Fibroblast of skin of left quadriceps (primary cell): Measurements from ENCODE around the gene SPPL3.
"Not testable (repeated sequence)": the region's sequence is repeated elsewhere in the genome, so short reads cannot be mapped to it uniquely, and the experiment has no call there.

Experiments
- DNase-seq, 2 experiments: peaks; one replicate each; pipeline ENCODE4 v3.0.0-alpha.2; 2013; ENCODE audit warnings: low read depth in 2 of 2

SPPL3 gene

DNA sequence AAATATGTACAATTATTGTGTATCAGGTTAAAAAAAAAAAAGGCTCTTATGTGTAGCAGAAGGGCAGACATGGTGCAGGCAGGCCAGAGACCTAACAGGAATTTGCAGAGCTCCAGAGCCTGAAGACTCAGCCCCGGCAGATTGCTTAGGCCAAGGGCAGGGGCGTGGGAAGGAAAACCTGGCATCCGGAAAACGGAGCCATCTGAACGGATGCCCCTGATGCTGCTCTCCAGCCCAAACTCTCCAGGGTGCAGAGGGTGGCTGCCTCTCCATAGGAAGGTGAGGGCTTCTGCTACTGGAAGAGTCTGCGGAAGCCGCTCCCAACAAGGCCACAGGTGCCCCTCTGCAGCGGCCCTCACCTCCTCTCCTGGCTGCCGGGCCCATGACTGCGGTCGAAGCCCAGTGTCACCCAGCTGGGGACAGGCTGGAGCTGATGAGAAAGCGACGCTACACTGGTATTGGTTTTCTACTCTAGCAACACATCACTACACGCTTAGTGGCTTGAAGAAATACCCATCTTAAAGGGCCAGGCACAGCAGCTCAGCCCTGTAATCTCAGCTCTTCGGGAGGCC lies 159.2 kb downstream of the SPPL3 start:
- no peak for DNase-seq

- DNase-seq, result no peak
Measured at GRCh38 chr12:120741476-120742421, 162.4 kb downstream of the SPPL3 start.

DNA sequence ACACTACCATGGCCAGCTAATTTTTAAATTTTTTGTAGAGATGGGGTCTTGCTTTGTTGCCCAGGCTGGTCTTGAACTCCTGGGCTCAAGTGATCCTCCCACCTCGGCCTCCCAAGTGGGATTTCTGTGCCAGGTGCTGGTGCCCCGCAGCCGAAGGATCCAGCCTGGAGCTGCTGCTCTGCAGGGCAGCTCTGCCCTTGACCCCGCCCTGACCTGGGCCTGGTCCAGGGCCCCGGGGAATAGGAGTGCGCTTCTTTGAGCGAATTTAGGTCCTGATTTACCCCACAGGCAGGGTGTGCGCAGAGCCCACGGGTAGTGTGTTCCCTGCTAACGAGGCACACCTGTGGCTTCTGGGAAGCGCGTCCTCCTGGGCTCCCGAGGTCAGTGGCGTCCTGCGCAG lies 163.3 kb downstream of the SPPL3 start:
- DNase-seq, result no peak

- DNase-seq, result no peak
Measured at GRCh38 chr12:120739821-120740613, 164.1 kb downstream of the SPPL3 start.

DNA sequence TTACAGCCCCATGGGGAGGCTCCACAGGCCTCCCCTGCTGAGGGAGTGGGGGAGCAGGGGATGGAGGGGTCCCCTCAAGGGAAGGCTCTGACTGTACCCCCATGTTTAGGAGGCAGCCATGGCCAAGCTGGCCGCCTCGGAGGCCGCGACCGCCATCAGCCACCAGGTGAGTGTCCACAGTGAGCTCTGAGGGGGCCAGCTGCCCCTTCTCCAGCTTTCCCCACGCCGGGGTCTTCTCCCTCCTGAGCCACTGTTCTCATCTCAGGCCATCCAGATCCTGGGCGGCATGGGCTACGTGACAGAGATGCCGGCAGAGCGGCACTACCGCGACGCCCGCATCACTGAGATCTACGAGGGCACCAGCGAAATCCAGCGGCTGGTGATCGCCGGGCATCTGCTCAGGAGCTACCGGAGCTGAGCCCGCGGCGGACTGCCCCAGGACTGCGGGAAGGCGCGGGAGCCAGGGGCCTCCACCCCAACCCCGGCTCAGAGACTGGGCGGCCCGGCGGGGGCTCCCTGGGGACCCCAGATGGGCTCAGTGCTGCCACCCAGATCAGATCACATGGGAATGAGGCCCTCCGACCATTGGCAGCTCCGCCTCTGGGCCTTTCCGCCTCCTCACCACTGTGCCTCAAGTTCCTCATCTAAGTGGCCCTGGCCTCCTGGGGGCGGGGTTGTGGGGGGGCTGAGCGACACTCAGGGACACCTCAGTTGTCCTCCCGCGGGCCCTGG lies 165.0 kb downstream of the SPPL3 start:
- DNase-seq, result no peak

- no peak for DNase-seq
Measured at GRCh38 chr12:120738252-120739030, 165.7 kb downstream of the SPPL3 start.

DNA sequence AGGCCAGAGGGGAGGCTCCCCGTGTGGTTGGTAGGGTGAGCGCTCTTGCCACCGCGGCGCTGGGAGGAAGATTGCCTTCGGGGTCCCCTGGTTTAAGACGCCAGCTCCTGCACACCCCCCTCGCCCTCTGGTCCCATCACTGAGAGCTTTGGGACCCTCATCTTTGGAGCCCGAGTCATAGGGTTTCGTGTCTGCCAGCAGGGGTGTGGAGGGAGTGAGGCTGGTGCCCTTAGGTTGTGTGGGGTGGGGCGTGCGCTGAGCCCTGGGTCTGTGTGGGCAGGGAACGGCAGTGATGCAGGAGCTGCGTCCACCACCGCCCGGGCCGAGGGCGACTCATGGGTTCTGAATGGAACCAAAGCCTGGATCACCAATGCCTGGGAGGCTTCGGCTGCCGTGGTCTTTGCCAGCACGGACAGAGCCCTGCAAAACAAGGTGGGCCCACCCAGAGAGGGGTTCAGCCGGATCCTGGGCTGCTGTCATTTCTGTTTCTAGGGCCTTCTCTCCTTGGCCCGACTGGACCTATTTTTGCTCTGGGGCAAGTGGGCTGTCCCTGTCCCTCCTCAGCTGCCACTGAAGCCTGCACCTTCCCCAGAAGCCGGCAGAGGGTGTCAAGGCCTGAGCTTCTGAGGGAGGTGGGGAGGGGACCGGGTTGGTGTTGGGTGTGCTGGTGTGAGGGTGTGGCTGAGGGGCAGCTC lies 166.5 kb downstream of the SPPL3 start:
- no peak for DNase-seq

DNA sequence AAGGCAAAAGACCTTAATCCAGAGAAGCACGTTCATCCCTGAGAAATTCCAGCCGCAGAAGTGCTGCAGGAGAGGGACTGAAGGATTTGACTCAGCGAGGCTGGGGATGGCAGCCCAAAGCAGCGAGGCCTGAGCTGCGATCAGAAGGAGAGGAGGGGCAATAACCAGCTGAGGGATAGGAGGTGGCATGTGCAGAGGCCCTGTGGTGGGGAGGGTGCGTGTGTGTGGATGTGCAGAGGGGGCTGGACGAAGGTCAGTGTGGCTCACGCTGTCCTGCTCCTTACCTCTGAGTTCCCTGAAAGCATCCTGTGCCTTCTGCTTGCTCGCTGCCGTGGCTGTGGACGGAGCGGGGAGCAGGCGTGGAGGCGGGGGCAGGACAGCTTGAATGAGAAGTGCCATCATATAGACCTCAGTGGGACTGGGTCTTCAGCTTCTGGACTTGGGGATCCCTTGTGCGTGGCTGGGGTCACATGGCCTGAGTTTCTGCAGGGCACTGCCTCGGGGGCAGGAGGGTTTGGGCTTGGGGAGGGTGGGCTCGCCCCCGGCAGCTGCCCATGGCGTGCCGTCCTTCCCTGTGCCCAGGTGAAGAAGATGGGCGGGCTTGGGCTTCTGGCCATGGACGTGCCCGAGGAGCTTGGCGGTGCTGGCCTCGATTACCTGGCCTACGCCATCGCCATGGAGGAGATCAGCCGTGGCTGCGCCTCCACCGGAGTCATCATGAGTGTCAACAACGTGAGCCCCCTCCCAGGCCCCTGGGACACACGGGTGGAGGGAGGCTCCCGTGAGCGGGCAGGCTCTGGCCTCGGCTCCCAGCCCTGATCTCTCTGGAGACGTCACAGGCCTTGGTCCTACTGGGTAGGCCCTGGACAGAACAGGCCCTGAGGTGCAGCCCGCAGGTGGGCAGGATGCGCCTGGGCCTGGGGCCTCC lies 167.5 kb downstream of the SPPL3 start:
- DNase-seq, result no peak

GRCh38 chr12:120735181-120735580 lies 169.0 kb downstream of the SPPL3 start:
- DNase-seq, result no peak

DNA sequence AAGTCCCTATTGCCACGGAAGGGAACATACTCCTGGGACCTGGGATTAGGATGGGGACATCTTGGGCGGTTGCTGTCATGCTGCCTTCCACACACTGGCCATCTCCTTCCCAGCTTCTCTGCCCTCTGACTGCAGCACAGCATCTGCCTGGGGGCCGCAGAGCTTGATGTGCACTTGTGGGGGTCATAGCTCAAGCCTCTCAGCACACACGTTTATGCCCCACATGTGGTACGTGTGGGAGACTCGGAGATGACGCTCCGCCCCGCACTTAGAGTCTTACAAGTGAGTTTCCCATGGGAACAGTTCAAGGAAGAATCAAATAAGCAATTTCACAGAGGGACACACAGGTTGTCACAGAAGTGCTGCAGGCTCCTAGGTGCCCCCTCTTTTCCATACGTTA lies 169.9 kb downstream of the SPPL3 start:
- DNase-seq, result no peak

GRCh38 chr12:120733574-120733973 lies 170.6 kb downstream of the SPPL3 start:
- DNase-seq, result no peak

DNA sequence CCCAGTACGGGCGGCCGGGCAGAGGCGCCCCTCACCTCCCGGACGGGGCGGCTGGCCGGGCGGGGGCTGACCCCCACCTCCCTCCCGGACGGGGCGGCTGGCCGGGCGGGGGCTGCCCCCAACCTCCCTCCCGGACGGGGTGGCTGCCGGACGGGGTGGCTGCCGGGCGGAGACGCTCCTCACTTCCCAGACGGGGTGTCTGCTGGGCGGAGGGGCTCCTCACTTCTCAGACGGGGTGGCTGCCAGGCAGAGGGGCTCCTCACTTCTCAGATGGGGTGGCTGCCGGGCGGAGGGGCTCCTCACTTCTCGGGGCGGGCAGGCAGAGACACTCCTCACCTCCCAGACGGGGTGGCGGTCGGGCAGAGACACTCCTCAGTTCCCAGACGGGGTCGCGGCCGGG lies 172.0 kb downstream of the SPPL3 start:
- not testable (repeated sequence) for DNase-seq

DNA sequence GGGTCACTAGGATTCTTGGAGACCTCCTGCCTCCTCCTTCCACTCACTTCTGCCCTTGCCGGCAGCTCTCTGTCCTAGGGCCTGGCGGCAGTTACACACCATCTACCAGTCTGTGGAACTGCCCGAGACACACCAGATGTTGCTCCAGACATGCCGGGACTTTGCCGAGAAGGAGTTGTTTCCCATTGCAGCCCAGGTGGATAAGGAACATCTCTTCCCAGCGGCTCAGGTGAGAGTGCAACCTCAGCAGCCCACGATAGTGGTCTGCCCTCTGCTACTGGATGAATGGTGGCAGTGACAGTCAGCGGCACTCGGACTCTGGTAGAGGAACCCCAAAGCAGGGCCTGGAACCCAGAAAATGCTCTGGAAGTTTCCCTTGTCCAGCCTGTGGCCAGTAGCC lies 177.2 kb downstream of the SPPL3 start:
- no peak for DNase-seq

DNA sequence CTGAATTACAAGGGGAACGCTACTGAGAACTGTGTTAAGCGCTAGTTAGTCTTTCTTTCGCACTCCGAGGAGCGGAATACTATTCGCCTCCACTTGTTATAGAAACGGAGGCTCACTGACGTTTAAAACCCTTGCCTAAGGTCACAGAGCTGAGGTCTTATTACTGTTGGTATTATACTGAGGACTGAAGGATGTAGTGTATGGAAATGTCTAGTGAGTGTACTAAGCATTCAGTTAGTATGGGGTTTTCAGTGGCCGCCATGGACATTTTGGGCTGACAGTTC lies 177.7 kb downstream of the SPPL3 start:
- no peak for DNase-seq

DNA sequence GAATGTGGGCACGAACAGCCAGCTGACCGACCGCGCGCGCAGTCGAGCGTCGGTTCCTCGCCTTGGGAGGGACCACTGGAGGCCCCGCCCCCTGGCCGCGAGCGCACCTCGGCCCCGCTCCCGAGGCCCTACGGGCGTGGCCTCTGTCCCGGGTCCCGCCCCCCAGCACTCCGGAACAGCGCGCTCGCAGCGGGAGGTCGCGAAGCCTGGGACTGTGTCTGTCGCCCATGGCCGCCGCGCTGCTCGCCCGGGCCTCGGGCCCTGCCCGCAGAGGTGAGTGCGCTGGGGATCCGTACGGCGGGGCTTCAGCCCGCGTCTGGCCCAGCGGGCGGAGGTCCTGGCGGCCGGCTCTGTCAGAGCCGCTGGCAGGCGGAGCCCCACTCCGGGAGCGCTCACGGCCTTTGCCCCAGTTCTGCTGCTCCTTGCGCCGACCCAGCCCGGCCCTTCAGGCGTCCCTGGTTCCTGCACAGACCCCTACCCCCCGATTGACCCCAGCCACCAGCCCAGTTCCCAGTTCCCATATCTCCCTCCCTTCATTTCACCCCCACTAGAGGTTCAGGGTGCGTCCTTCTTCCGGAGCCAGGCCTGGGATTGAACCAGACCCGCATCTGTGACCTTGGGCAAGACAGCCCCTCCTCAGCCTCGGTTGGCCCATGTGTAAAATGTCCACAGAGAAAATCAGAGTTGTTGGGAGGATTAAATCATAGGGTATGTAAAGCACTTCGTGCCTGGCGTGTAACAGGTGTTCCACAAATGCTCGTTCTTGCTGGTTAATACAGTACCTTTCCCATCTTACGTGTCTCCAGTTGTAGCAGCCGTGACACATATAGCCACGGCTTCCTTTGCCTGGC lies 178.3 kb downstream of the SPPL3 start, which contains the start of gene ACADS:
Gene ACADS, plus strand, starts transcription at position 168 of the 851 bp plus-strand sequence. Its CDS starts 60 bp downstream, at position 228.
- peak; percentile 36 to 45 for DNase-seq

- no peak for DNase-seq
Measured at GRCh38 chr12:120725151-120725658, 179.0 kb downstream of the SPPL3 start.

- no peak for DNase-seq
Measured at GRCh38 chr12:120724720-120725119, 179.4 kb downstream of the SPPL3 start.

- no peak for DNase-seq
Measured at GRCh38 chr12:120722784-120723183, 181.4 kb downstream of the SPPL3 start.
